Posterior vena cava (tissue), 2 donors: ENCODE measurements around the gene SCT. TPM values are rescaled to one million over a fixed set of nuclear protein-coding genes. Genes with fewer than 3 reads are reported as not detected.
"Not testable (repeated sequence)": the region's sequence is repeated elsewhere in the genome, so short reads cannot be mapped to it uniquely, and the experiment has no call there.

Source experiments
- DNase-seq: peaks from one replicate; pipeline ENCODE4 v3.0.0-alpha.2; 2020; ENCODE audit warnings: low spot score
- intact Hi-C, 2 donors: fragments of 100-400 bp; cut with DNase I; formaldehyde crosslinking; loops; one replicate each; pipeline versions ENCODE4 v1.14.1 to v1.14.2; 2022 to 2023
- total RNA-seq, 2 donors: library from RNA; stranded (reverse); fragmentation: NEBNext Ultra II Directional; extraction: Animal tissue kit (Norgen Biotek cat#: 25700); gene quantifications; one replicate each; pipeline ENCODE4 v1.2.1, GENCODE V29; 2021
- donor health status: DM: yes; HTN: yes; CAD: no.
- donor health status: DM: yes; HTN: yes; CAD: no.

Gene SCT
- total RNA-seq, 2 donors from 2014 or later = not detected

- DNase-seq, intact Hi-C loops: not testable (repeated sequence)
These were observed 20.7 kb upstream of the SCT start for GRCh38 chr11:647672-648158.

GRCh38 chr11:646214-646613, 19.2 kb upstream of the SCT start:
- no peak for DNase-seq
- intact Hi-C loops = no loop called here

GRCh38 chr11:645536-645935, 18.6 kb upstream of the SCT start:
- intact Hi-C loops = no loop called here
- DNase-seq = peak; percentile 56

- DNase-seq = no peak
- intact Hi-C loops = no loop called here
These were observed 17.1 kb upstream of the SCT start for GRCh38 chr11:643849-644738.

- intact Hi-C loops = no loop called here
- DNase-seq = no peak
These were observed 16.4 kb upstream of the SCT start for GRCh38 chr11:643366-643765.

- no peak for DNase-seq
- intact Hi-C loops = no loop called here
These were observed 14.9 kb upstream of the SCT start for GRCh38 chr11:641806-642370.

- DNase-seq = peak; percentile 86
- intact Hi-C loops = no loop called here
These were observed 13.2 kb upstream of the SCT start for GRCh38 chr11:640021-640706.

GRCh38 chr11:639332-639955, 12.5 kb upstream of the SCT start:
- intact Hi-C loops = no loop called here
- DNase-seq = peak; percentile 72

GRCh38 chr11:638631-639331, 11.8 kb upstream of the SCT start:
- no peak for DNase-seq
- intact Hi-C loops = no loop called here

- intact Hi-C loops = no loop called here
- DNase-seq = peak; percentile 77
These were observed 10.9 kb upstream of the SCT start for GRCh38 chr11:637593-638521.

GRCh38 chr11:637333-637592, 10.3 kb upstream of the SCT start:
- intact Hi-C loops = no loop called here

GRCh38 chr11:636511-637332, 9.7 kb upstream of the SCT start, which contains the start of gene DRD4:
TSS of gene DRD4 (plus strand) at chr11:637269. CDS start at chr11:637305, 36 bp downstream.
- intact Hi-C loops = no loop called here
- DNase-seq = peak; percentile 81

More at GRCh38 chr11:637333-637592, 10.3 kb upstream of the SCT start:
- DNase-seq = peak; percentile 71

- intact Hi-C loops = no loop called here
- peak; percentile 68 for DNase-seq
These were observed 9.0 kb upstream of the SCT start for GRCh38 chr11:635945-636510.

GRCh38 chr11:630871-631270, 3.9 kb upstream of the SCT start:
- intact Hi-C loops = no loop called here
- no peak for DNase-seq

- intact Hi-C loops = no loop called here
- DNase-seq = no peak
These were observed 2.2 kb upstream of the SCT start for GRCh38 chr11:629237-629583.

GRCh38 chr11:628056-628455, 1.1 kb upstream of the SCT start:
- intact Hi-C loops = no loop called here
- no peak for DNase-seq

- intact Hi-C loops = no loop called here
These were observed 261 bp upstream of the SCT start for GRCh38 chr11:627308-627576.

More at GRCh38 chr11:627308-627576, 261 bp upstream of the SCT start:
- DNase-seq = no peak
